HCT116 (cell line): ENCODE results near the gene KIF5C. TPM values are rescaled to one million over a fixed set of nuclear protein-coding genes. Genes with fewer than 3 reads are reported as not detected.

Experiments used
- ATAC-seq: fragments of 200-7000 bp; cut with Tn5 transposase; 2 replicates; pipeline ENCODE4 v1.9.1; 2020; ENCODE audit warnings: mild to moderate bottlenecking, moderate library complexity
- BruUV-seq: library from RNA; stranded (reverse); fragments of 400-500 nt; replicated peaks from 2 replicates; lab custom pipeline; 2021; lab: Mats Ljungman, UMichigan
- CTCF ChIA-PET: fragments of 300-600 bp; sonication (Branson Sonifier 250); formaldehyde crosslinking; loops from one replicate; lab custom pipeline; 2021; ENCODE audit warnings: antibody characterized with exemption; lab: Charles Lee
- POLR2A ChIA-PET: fragments of 300-600, 350-600 bp; sonication (Branson Sonifier 250); formaldehyde crosslinking; loops from one replicate; lab custom pipeline; 2021; ENCODE audit warnings: antibody characterized with exemption; lab: Charles Lee
- RAD21 ChIA-PET, 2 experiments: fragments of 300-600 bp; sonication (Branson Sonifier 250); formaldehyde crosslinking; loops; one replicate each; lab custom pipeline; 2023; ENCODE audit warnings: low total read pairs in 2 of 2; ENCODE audit not compliant: uncharacterized antibody in 2 of 2, unreplicated experiment in 2 of 2, low non-redundant PET in 1 of 2; lab: Charles Lee
- DNase-seq: peaks from one replicate; pipeline ENCODE4 v3.0.0-alpha.2; 2010; ENCODE audit warnings: low read depth, low spot score
- H2AFZ ChIP-seq: fragments of 200-600 bp; shearing (Covaris generic), sonication (generic); 2 replicates; pipeline ENCODE4 v1.6.1; 2017; ENCODE audit warnings: low read depth, mixed run types, mixed read lengths, antibody characterized with exemption, low read length; ENCODE audit not compliant: poor library complexity, severe bottlenecking
- H3K27ac ChIP-seq: 2 replicates; pipeline ENCODE4 v1.5.1; 2012; ENCODE audit warnings: low read depth, low read length
- H3K27me3 ChIP-seq: fragments of 200-600 bp; sonication (generic); 2 replicates; pipeline ENCODE4 v1.6.1; 2016; ENCODE audit warnings: mixed run types, low read length, mixed read lengths; ENCODE audit not compliant: insufficient read depth
- H3K36me3 ChIP-seq, 2 experiments: fragments of 200-500 bp in 1 of 2; fragments of 200-600 bp in 1 of 2; sonication (Bioruptor generic) in 1 of 2; sonication (generic) in 1 of 2; 2 replicates each; pipeline versions ENCODE4 v1.5.1 to v1.6.1; 2014 to 2016; ENCODE audit warnings: low read length in 2 of 2, inconsistent platforms in 1 of 2, mixed read lengths in 1 of 2, mixed run types in 1 of 2; ENCODE audit not compliant: insufficient read depth in 2 of 2, control insufficient read depth in 1 of 2
- H3K4me1 ChIP-seq, 2 experiments: fragments of 200-600 bp in 1 of 2; sonication (generic) in 1 of 2; 2 replicates each; pipeline versions ENCODE4 v1.5.1 to v1.6.1; 2012 to 2017; ENCODE audit warnings: low read length in 2 of 2, inconsistent platforms in 1 of 2, mild to moderate bottlenecking in 1 of 2, mixed read lengths in 1 of 2, mixed run types in 1 of 2, moderate library complexity in 1 of 2; ENCODE audit not compliant: insufficient read depth in 2 of 2, control insufficient read depth in 1 of 2
- H3K4me2 ChIP-seq: fragments of 200-600 bp; sonication (generic); 2 replicates; pipeline ENCODE4 v1.6.1; 2017; ENCODE audit warnings: mixed run types, low read length, mixed read lengths
- H3K4me3 ChIP-seq, 2 experiments: fragments of 200-600 bp in 1 of 2; sonication (generic) in 1 of 2; replicated peaks in 1 of 2; 2 replicates each; pipeline ENCODE4 v1.5.1; 2011 to 2016; ENCODE audit warnings: low read length in 2 of 2, control low read depth in 1 of 2, low read depth in 1 of 2, mild to moderate bottlenecking in 1 of 2, mixed read lengths in 1 of 2, mixed run types in 1 of 2
- H3K79me2 ChIP-seq: fragments of 200-600 bp; sonication (generic); 2 replicates; pipeline ENCODE4 v1.6.1; 2017; ENCODE audit warnings: mild to moderate bottlenecking, mixed run types, low read length, moderate library complexity, mixed read lengths; ENCODE audit not compliant: insufficient read depth
- H3K9ac ChIP-seq: fragments of 200-600 bp; sonication (generic); 2 replicates; pipeline ENCODE4 v1.6.1; 2016; ENCODE audit warnings: low read length, mixed read lengths
- H3K9me2 ChIP-seq: fragments of 200-600 bp; sonication (generic), shearing (Covaris generic); 2 replicates; pipeline ENCODE4 v1.6.1; 2017; ENCODE audit warnings: mixed run types, mild to moderate bottlenecking, moderate library complexity; ENCODE audit not compliant: insufficient read depth
- H3K9me3 ChIP-seq, 2 experiments: fragments of 200-500 bp in 1 of 2; fragments of 200-600 bp in 1 of 2; sonication (Bioruptor generic) in 1 of 2; sonication (generic) in 1 of 2; 2 replicates each; pipeline ENCODE4 v1.6.1; 2014 to 2017; ENCODE audit warnings: low read length in 2 of 2, mixed read lengths in 2 of 2, inconsistent platforms in 1 of 2, low read depth in 1 of 2, mild to moderate bottlenecking in 1 of 2, mixed run types in 1 of 2, moderate library complexity in 1 of 2; ENCODE audit not compliant: control insufficient read depth in 1 of 2, insufficient read depth in 1 of 2
- H4K20me1 ChIP-seq: fragments of 200-600 bp; sonication (generic), shearing (Covaris generic); 2 replicates; pipeline ENCODE4 v1.6.1; 2017; ENCODE audit warnings: mixed run types, mild to moderate bottlenecking, moderate library complexity; ENCODE audit not compliant: insufficient read depth
- CBX3 ChIP-seq: IDR thresholded peaks from 2 replicates; pipeline ENCODE4 v1.6.1; 2012; ENCODE audit warnings: low read depth
- EGR1 ChIP-seq: IDR thresholded peaks from 2 replicates; pipeline ENCODE4 v1.6.1; 2012; ENCODE audit warnings: low read depth
- ELF1 ChIP-seq: IDR thresholded peaks from 2 replicates; pipeline ENCODE4 v1.6.1; 2012; ENCODE audit warnings: low read depth, borderline replicate concordance
- EZH2phosphoT487 ChIP-seq: fragments of 200-600 bp; IDR thresholded peaks from 2 replicates; pipeline ENCODE4 v1.6.1; 2018; ENCODE audit warnings: antibody characterized with exemption, borderline replicate concordance
- JUND ChIP-seq: IDR thresholded peaks from 2 replicates; pipeline ENCODE4 v1.6.1; 2012
- POLR2AphosphoS5 ChIP-seq: IDR thresholded peaks from 2 replicates; pipeline ENCODE4 v1.6.1; 2011; ENCODE audit warnings: mild to moderate bottlenecking, low read depth, low read length, moderate library complexity
- SIN3A ChIP-seq: IDR thresholded peaks from 2 replicates; pipeline ENCODE4 v1.6.1; 2012; ENCODE audit warnings: low read depth
- SP1 ChIP-seq: IDR thresholded peaks from 2 replicates; pipeline ENCODE4 v1.6.1; 2012; ENCODE audit warnings: low read depth
- TCF7L2 ChIP-seq: IDR thresholded peaks from 2 replicates; pipeline ENCODE4 v1.7.0; 2011; ENCODE audit warnings: borderline replicate concordance, inconsistent platforms; ENCODE audit not compliant: insufficient read depth, insufficient read length; ENCODE audit errors: extremely low read depth
- YY1 ChIP-seq: IDR thresholded peaks from 2 replicates; pipeline ENCODE4 v1.6.1; 2011; ENCODE audit warnings: low read length, low read depth, moderate library complexity, mild to moderate bottlenecking; ENCODE audit not compliant: insufficient replicate concordance; ENCODE audit errors: extremely low read depth
- ZFX ChIP-seq: fragments of 450-650 bp; IDR thresholded peaks from 2 replicates; pipeline ENCODE4 v1.6.1; 2017
- intact Hi-C: fragments of 100-400 bp; cut with micrococcal nuclease; formaldehyde crosslinking; loops from 2 replicates; pipeline ENCODE4 v1.10.0; 2022
- total RNA-seq: library from RNA; stranded (reverse); gene quantifications from one replicate; pipeline ENCODE4 v1.2.1, GENCODE V29; 2021; ENCODE audit not compliant: unreplicated experiment
- TF ChIP-seq, protein P1 (sequence below): IDR thresholded peaks from 2 replicates; pipeline ENCODE4 v1.6.1; 2012
- TF ChIP-seq, protein P2 (sequence below), 3 experiments: fragments of 200-600 bp in 1 of 3; sonication (generic) in 1 of 3; IDR thresholded peaks in 2 of 3; conservative IDR thresholded peaks in 1 of 3; 2 replicates each; pipeline ENCODE4 v1.5.1; 2012 to 2017; ENCODE audit warnings: low read depth in 2 of 3, low read length in 2 of 3, antibody characterized with exemption in 1 of 3, borderline replicate concordance in 1 of 3, control low read depth in 1 of 3, mild to moderate bottlenecking in 1 of 3, mixed read lengths in 1 of 3, mixed run types in 1 of 3, moderate library complexity in 1 of 3; ENCODE audit not compliant: insufficient read depth in 1 of 3
- TF ChIP-seq, protein P3 (sequence below): IDR thresholded peaks from 2 replicates; pipeline ENCODE4 v1.6.1; 2011; ENCODE audit warnings: mild to moderate bottlenecking, low read length, moderate library complexity; ENCODE audit not compliant: insufficient replicate concordance; ENCODE audit errors: extremely low read depth

The KIF5C gene
- total RNA-seq, 1 experiment from 2014 or later: 6.5 TPM

DNA sequence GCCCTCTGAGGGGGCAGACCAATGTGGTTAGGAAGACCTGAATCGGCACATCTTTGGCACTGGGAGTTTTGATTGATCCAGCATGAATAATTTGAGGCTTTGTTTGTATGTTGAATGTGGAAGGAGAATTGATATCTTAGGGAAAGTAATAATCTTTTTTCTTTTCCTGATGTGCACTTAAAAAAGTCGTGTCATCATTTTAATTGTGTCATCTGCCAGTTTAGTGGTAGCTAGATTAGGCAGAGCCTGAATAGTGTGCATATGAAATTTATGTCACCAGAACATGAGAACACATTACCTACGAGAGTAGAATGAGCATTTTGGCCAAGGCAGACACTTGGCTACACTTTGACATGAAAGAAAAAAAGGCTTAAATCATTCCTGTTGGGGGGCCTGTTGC lies 79.5 kb downstream of the KIF5C start:
- H3K4me1 ChIP-seq: no peaks in the 10 kb centered on the region
- H3K27me3 ChIP-seq: no peaks in the 10 kb centered on the region
- TF ChIP-seq POLR2AphosphoS5 (no peak), EZH2phosphoT487 (no peak), ZFX (no peak), SIN3A (no peak), ELF1 (no peak)
- TF ChIP-seq, protein P1, sequence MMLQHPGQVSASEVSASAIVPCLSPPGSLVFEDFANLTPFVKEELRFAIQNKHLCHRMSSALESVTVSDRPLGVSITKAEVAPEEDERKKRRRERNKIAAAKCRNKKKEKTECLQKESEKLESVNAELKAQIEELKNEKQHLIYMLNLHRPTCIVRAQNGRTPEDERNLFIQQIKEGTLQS: no peak
- TF ChIP-seq, protein P2, sequence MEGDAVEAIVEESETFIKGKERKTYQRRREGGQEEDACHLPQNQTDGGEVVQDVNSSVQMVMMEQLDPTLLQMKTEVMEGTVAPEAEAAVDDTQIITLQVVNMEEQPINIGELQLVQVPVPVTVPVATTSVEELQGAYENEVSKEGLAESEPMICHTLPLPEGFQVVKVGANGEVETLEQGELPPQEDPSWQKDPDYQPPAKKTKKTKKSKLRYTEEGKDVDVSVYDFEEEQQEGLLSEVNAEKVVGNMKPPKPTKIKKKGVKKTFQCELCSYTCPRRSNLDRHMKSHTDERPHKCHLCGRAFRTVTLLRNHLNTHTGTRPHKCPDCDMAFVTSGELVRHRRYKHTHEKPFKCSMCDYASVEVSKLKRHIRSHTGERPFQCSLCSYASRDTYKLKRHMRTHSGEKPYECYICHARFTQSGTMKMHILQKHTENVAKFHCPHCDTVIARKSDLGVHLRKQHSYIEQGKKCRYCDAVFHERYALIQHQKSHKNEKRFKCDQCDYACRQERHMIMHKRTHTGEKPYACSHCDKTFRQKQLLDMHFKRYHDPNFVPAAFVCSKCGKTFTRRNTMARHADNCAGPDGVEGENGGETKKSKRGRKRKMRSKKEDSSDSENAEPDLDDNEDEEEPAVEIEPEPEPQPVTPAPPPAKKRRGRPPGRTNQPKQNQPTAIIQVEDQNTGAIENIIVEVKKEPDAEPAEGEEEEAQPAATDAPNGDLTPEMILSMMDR (IDR thresholded peaks at IDR 0.05 in 2 of 3, conservative IDR thresholded peaks at IDR 0.05 in 1 of 3; ENCODE audit: borderline replicate concordance in 1 of 3, insufficient read depth in 1 of 3, low read depth in 2 of 3, low read length in 2 of 3): no peak
- H3K36me3 ChIP-seq: no peaks in the 10 kb centered on the region
- no peak overlapping the region for H3K4me2 ChIP-seq
- DNase-seq (no peak), ATAC-seq (no peak)
- POLR2A ChIA-PET: no interaction called here
- H2AFZ ChIP-seq: no peak overlapping the region
- H3K9me2 ChIP-seq: no peaks in the 10 kb centered on the region
- H4K20me1 ChIP-seq: no peaks in the 10 kb centered on the region
- intact Hi-C loops: no loop called here
- no peak overlapping the region for H3K4me3 ChIP-seq
- RAD21 ChIA-PET: no interaction called here
- H3K9ac ChIP-seq: no peak overlapping the region
- no TSS peak for BruUV-seq
- no peaks in the 10 kb centered on the region for H3K79me2 ChIP-seq
- H3K9me3 ChIP-seq: no peaks in the 10 kb centered on the region
- CTCF ChIA-PET: no interaction called here
- H3K27ac ChIP-seq: no peak overlapping the region

DNA sequence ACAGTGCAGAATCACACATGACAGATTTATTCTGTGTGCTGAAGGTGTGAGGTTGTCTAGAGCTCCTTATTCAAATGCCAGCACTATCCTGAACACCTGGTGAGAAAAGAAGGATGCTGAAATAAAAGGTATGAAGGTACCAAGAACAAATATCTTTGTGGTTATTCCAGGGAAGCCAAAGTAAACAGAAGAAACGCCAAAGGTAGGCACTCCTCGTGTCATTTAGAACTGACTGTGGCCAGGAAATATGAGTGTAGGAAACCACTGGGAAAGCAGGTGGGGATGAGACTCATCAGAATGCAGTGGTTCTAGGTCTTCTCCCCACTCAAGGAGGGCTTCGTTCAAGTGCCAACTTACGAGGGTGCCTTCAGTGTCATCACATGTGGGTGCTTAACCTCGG lies 80.8 kb downstream of the KIF5C start:
- Histone ChIP-seq H2AFZ (no peak overlapping the region), H3K9me3 (no peaks in the 10 kb centered on the region), H3K27me3 (no peaks in the 10 kb centered on the region), H3K4me2 (no peak overlapping the region), H3K27ac (no peak overlapping the region), H3K9me2 (no peaks in the 10 kb centered on the region), H4K20me1 (no peaks in the 10 kb centered on the region), H3K79me2 (no peaks in the 10 kb centered on the region), H3K4me1 (no peaks in the 10 kb centered on the region), H3K36me3 (no peaks in the 10 kb centered on the region), H3K4me3 (no peak overlapping the region), H3K9ac (no peak overlapping the region)
- POLR2A ChIA-PET: no interaction called here
- RAD21 ChIA-PET: no interaction called here
- ATAC-seq: no peak
- intact Hi-C loops: no loop called here
- CTCF ChIA-PET: no interaction called here
- DNase-seq: no peak
- no TSS peak for BruUV-seq
- TF ChIP-seq EGR1 (no peak), YY1 (no peak), CBX3 (no peak), SIN3A (no peak), TCF7L2 (no peak), ZFX (no peak), SP1 (no peak), JUND (no peak)
- TF ChIP-seq, protein P3, sequence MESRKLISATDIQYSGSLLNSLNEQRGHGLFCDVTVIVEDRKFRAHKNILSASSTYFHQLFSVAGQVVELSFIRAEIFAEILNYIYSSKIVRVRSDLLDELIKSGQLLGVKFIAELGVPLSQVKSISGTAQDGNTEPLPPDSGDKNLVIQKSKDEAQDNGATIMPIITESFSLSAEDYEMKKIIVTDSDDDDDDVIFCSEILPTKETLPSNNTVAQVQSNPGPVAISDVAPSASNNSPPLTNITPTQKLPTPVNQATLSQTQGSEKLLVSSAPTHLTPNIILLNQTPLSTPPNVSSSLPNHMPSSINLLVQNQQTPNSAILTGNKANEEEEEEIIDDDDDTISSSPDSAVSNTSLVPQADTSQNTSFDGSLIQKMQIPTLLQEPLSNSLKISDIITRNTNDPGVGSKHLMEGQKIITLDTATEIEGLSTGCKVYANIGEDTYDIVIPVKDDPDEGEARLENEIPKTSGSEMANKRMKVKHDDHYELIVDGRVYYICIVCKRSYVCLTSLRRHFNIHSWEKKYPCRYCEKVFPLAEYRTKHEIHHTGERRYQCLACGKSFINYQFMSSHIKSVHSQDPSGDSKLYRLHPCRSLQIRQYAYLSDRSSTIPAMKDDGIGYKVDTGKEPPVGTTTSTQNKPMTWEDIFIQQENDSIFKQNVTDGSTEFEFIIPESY: no peak
- TF ChIP-seq, protein P2 (IDR thresholded peaks at IDR 0.05 in 2 of 3, conservative IDR thresholded peaks at IDR 0.05 in 1 of 3; ENCODE audit: borderline replicate concordance in 1 of 3, insufficient read depth in 1 of 3, low read depth in 2 of 3, low read length in 2 of 3): no peak
